Activated CD4-positive, alpha-beta T cell treated with anti-CD3 and anti-CD28 coated beads, Interleukin-2, Interleukin-4, amounts not matched to agents 100 ng/mL and 50 ng/mL, durations not matched to agents 16 hours and 8 hours (primary cell): Measurements from ENCODE around the gene PDSS1.
"Not testable (repeated sequence)": the region's sequence is repeated elsewhere in the genome, so short reads cannot be mapped to it uniquely, and the experiment has no call there.

ENCODE experiments used
- DNase-seq: peaks from one replicate; pipeline ENCODE4 v3.0.0-alpha.2; 2020; ENCODE audit warnings: low spot score

PDSS1 gene

GRCh38 chr10:26739071-26739631 is 41.6 kb downstream of the PDSS1 start:
- DNase-seq = peak; percentile 77

GRCh38 chr10:26741368-26741767 is 43.9 kb downstream of the PDSS1 start:
- DNase-seq = no peak

GRCh38 chr10:26743091-26743490 is 45.6 kb downstream of the PDSS1 start:
- peak; percentile 32 for DNase-seq

- DNase-seq = no peak
These were observed 46.3 kb downstream of the PDSS1 start for GRCh38 chr10:26743841-26744240.

- DNase-seq = no peak
These were observed 48.6 kb downstream of the PDSS1 start for GRCh38 chr10:26746061-26746460.

GRCh38 chr10:26755443-26755903 is 58.0 kb downstream of the PDSS1 start:
- DNase-seq = no peak

- no peak for DNase-seq
These were observed 61.5 kb downstream of the PDSS1 start for GRCh38 chr10:26759008-26759407.

- no peak for DNase-seq
These were observed 68.0 kb downstream of the PDSS1 start for GRCh38 chr10:26765549-26765948.

GRCh38 chr10:26770069-26770468 is 72.6 kb downstream of the PDSS1 start:
- DNase-seq = no peak

GRCh38 chr10:26773633-26774032 is 76.1 kb downstream of the PDSS1 start:
- no peak for DNase-seq

GRCh38 chr10:26776258-26776657 is 78.8 kb downstream of the PDSS1 start:
- no peak for DNase-seq

- DNase-seq = no peak
These were observed 80.2 kb downstream of the PDSS1 start for GRCh38 chr10:26777686-26778085.

- DNase-seq = no peak
These were observed 81.8 kb downstream of the PDSS1 start for GRCh38 chr10:26779176-26779860.

- no peak for DNase-seq
These were observed 82.7 kb downstream of the PDSS1 start for GRCh38 chr10:26780106-26780792.

- peak; percentile 29 for DNase-seq
These were observed 83.5 kb downstream of the PDSS1 start for GRCh38 chr10:26780793-26781601.

- DNase-seq = peak; percentile 17
These were observed 84.3 kb downstream of the PDSS1 start for GRCh38 chr10:26781797-26782196.

- no peak for DNase-seq
These were observed 89.9 kb downstream of the PDSS1 start for GRCh38 chr10:26787362-26787761.

GRCh38 chr10:26789779-26790178 is 92.3 kb downstream of the PDSS1 start:
- DNase-seq = not testable (repeated sequence)

GRCh38 chr10:26790221-26790995 is 92.9 kb downstream of the PDSS1 start:
- no peak for DNase-seq

- DNase-seq = no peak
These were observed 95.4 kb downstream of the PDSS1 start for GRCh38 chr10:26792758-26793495.
